ENCODE measurements around the gene DDAH2. TPM values are rescaled to one million over a fixed set of nuclear protein-coding genes. Genes with fewer than 3 reads are reported as not detected.

Gene DDAH2
- total RNA-seq, 6 experiments from 2014 or later: 44.0 to 47.8 (median 46.0) TPM

DNA sequence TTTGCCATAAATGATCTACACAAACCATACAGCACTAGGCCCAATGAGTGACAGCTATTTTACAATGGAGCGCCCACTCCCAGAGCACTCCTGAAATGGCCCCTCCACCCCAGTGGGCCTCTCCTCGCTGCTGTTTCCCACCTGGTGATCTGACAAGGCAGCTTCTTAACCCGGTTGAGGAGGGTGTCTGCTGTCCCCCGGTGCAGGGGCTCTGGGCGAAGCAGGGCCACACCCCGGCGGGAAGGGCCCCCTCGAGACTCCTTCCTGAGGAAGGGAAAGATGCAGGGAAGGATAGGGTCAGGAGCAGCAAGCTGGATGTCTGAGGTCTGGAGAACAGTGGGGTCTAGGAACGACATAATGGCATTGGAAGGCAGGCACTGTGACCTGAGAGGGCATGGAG lies 36.2 kb downstream of the DDAH2 start:
- DNase-seq: no peak
- Mint-ChIP-seq H3K27me3 (ENCODE audit: insufficient read depth) (no peaks in the 10 kb centered on the region), H3K4me1 (ENCODE audit: low read depth) (peaks cover 7% of the 10 kb centered on the region)

DNA sequence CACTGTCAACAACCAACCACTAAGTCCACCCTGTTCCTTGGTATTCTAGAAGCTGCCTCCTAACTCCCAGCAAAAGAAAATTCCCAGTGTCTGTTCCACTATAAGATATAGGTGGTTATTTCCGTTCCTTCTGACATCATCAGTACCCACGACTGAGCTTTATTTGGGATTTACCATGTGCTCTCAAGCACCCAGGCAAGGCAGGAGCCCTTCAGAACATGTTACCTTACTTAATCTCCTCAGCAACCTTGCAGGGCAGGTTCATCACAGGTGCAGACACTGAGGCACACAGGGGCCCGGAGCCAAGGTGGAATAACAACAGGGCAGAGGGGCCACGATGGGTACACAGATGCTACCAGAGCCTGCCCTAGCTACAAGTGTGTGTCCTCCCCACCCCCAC lies 36.7 kb downstream of the DDAH2 start:
- Mint-ChIP-seq H3K4me3 (no peak overlapping the region), H3K9me3 (no peaks in the 10 kb centered on the region), H3K36me3 (ENCODE audit: low read depth) (no peaks in the 10 kb centered on the region; the same call in 1 of the 2 replicates), H3K27me3 (ENCODE audit: insufficient read depth) (no peaks in the 10 kb centered on the region), H3K27ac (no peak overlapping the region), H3K4me1 (ENCODE audit: low read depth) (peaks cover 2% of the 10 kb centered on the region)
- no peak for DNase-seq
- TF ChIP-seq, protein P1, sequence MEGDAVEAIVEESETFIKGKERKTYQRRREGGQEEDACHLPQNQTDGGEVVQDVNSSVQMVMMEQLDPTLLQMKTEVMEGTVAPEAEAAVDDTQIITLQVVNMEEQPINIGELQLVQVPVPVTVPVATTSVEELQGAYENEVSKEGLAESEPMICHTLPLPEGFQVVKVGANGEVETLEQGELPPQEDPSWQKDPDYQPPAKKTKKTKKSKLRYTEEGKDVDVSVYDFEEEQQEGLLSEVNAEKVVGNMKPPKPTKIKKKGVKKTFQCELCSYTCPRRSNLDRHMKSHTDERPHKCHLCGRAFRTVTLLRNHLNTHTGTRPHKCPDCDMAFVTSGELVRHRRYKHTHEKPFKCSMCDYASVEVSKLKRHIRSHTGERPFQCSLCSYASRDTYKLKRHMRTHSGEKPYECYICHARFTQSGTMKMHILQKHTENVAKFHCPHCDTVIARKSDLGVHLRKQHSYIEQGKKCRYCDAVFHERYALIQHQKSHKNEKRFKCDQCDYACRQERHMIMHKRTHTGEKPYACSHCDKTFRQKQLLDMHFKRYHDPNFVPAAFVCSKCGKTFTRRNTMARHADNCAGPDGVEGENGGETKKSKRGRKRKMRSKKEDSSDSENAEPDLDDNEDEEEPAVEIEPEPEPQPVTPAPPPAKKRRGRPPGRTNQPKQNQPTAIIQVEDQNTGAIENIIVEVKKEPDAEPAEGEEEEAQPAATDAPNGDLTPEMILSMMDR (IDR thresholded peaks at IDR 0.05): no peak

More for the DNA sequence above, 36.2 kb downstream of the DDAH2 start:
- TF ChIP-seq, protein P1 (IDR thresholded peaks at IDR 0.05): no peak
- Mint-ChIP-seq H3K4me3 (no peak overlapping the region), H3K9me3 (no peaks in the 10 kb centered on the region), H3K27ac (no peak overlapping the region), H3K36me3 (ENCODE audit: low read depth) (no peaks in the 10 kb centered on the region; the same call in 1 of the 2 replicates)

DNA sequence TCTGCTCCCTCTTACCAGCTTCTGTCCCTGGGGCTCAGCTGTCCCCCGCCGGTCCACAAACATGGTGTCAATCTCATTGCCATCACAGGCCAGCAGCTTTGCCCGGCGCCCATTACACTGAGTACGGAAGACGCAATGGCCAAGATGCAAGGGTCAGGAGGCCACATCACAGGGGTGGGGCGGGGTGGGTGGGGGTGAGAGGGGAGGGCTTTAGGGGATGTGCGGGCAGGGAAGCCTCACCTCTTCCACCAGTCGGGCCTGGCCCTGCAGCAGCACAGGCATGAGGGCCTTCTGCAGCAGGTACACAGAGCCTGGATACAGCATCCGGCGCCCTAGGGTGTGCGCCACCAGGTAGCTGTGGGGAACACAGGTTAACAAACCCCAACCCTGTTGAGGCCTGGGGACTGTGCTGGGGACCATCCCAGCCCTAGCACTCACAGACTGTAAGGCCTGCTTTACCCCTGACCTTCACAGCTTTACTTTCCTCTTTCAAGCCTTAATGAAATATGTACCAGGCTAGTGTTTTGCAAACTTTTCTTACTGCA lies 37.5 kb downstream of the DDAH2 start:
- no peak for DNase-seq
- Mint-ChIP-seq H3K27ac (no peak overlapping the region), H3K4me1 (ENCODE audit: low read depth) (no peaks in the 10 kb centered on the region), H3K27me3 (ENCODE audit: insufficient read depth) (no peaks in the 10 kb centered on the region), H3K4me3 (no peak overlapping the region), H3K36me3 (ENCODE audit: low read depth) (no peaks in the 10 kb centered on the region; the same call in 1 of the 2 replicates), H3K9me3 (no peaks in the 10 kb centered on the region)
- TF ChIP-seq, protein P1 (IDR thresholded peaks at IDR 0.05): no peak

DNA sequence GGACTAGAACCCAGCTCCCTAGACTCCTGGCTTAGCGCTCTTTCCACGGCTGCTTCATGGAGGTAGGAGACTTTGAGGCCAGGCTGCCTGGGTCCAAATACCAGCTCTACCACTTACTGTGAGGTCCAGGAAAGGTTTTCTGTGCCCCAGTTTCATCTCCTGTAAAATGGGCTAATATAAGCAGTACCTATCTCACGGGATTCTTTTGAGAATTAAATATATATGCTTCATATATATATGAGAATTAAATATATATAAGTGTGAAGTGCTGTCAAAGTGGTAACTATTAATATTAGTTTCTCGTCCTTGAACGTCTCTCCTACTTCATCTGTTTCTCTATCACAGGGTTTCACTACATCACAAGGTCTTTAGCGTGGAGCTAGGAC lies 38.0 kb downstream of the DDAH2 start:
- H3K27ac Mint-ChIP-seq: no peak overlapping the region
- no peaks in the 10 kb centered on the region for H3K9me3 Mint-ChIP-seq
- H3K27me3 Mint-ChIP-seq (ENCODE audit: insufficient read depth): no peaks in the 10 kb centered on the region
- TF ChIP-seq, protein P1 (IDR thresholded peaks at IDR 0.05): no peak
- no peaks in the 10 kb centered on the region for H3K4me1 Mint-ChIP-seq (ENCODE audit: low read depth)
- H3K4me3 Mint-ChIP-seq: no peak overlapping the region
- H3K36me3 Mint-ChIP-seq (ENCODE audit: low read depth): peaks cover 4% of the 10 kb centered on the region; the same call in 1 of the 2 replicates
- DNase-seq: no peak

DNA sequence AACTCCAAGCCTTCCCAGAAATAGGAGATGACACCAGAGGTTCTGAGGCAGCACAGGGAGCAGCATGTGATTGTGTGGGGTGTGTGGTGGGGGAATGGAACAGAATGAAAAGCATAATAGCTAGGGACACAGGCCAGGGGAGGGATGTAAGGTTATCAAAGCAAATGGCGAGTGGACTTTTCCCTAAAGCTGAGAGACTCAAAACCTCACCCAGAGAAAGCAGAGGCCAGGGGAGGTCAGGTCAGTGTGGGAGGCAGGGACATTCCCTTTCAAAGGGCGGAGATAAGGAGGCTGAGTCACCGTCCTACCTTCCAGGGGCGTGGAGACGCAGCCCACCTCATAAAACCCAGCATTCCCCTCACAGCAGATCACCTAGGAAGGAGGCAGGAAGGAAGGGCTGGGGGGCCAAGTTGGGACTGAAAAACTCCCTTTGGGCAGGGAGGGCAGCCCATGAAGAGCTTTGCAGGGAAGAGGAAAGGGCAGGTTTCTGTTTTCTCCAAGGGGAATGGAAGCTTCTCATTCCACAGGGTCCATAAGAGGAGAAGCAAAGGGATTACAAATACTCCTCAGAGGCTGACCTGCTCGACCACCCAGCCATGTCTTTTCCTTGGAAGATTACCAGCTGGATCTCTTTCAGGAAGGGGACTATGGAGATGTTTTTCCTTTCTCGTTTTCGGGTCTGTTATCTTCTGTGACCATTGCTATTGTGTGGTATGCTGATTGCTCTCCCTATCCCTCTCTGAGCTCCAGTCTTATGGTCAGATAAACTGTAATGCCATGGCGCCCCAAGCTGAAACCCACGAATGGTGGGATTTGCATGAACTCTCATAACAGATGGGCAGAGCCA lies 38.6 kb downstream of the DDAH2 start:
- TF ChIP-seq, protein P1 (IDR thresholded peaks at IDR 0.05): no peak
- no peak overlapping the region for H3K4me3 Mint-ChIP-seq
- no peak for DNase-seq

More for the DNA sequence above, 38.6 kb downstream of the DDAH2 start:
- no peaks in the 10 kb centered on the region for H3K27me3 Mint-ChIP-seq (ENCODE audit: insufficient read depth)
- 0 out of 2 replicates have a peak overlapping the region, but pooled peaks have one; percentile 8 for H3K27ac Mint-ChIP-seq
- peaks cover 9% of the 10 kb centered on the region; the same call in 1 of the 2 replicates for H3K36me3 Mint-ChIP-seq (ENCODE audit: low read depth)
- H3K4me1 Mint-ChIP-seq (ENCODE audit: low read depth): no peaks in the 10 kb centered on the region
- H3K9me3 Mint-ChIP-seq: no peaks in the 10 kb centered on the region

All from HFFc6 (cell line).